Measurements from ENCODE around the gene PIK3R2. TPM values are rescaled to one million over a fixed set of nuclear protein-coding genes. Genes with fewer than 3 reads are reported as not detected.

PIK3R2 gene
- total RNA-seq, 1 donor from 2014 or later: 43.1 TPM

GRCh38 chr19:18126097-18126496 lies 26.9 kb upstream of the PIK3R2 start:
- Histone ChIP-seq H3K27me3 (no peaks in the 10 kb centered on the region), H3K9me3 (no peaks in the 10 kb centered on the region), H3K27ac (no peak overlapping the region), H3K36me3 (peaks cover 56 to 75% of the 10 kb centered on the region in 2 donors), H3K4me3 (no peak overlapping the region), H3K4me1 (no peaks in the 10 kb centered on the region)
- TF ChIP-seq, protein P1, sequence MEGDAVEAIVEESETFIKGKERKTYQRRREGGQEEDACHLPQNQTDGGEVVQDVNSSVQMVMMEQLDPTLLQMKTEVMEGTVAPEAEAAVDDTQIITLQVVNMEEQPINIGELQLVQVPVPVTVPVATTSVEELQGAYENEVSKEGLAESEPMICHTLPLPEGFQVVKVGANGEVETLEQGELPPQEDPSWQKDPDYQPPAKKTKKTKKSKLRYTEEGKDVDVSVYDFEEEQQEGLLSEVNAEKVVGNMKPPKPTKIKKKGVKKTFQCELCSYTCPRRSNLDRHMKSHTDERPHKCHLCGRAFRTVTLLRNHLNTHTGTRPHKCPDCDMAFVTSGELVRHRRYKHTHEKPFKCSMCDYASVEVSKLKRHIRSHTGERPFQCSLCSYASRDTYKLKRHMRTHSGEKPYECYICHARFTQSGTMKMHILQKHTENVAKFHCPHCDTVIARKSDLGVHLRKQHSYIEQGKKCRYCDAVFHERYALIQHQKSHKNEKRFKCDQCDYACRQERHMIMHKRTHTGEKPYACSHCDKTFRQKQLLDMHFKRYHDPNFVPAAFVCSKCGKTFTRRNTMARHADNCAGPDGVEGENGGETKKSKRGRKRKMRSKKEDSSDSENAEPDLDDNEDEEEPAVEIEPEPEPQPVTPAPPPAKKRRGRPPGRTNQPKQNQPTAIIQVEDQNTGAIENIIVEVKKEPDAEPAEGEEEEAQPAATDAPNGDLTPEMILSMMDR (IDR thresholded peaks at IDR 0.05): no peak
- no peak for DNase-seq (ENCODE audit: low spot score in 2 of 2)
- intact Hi-C loops (cut with DNase I): no loop called here

DNA sequence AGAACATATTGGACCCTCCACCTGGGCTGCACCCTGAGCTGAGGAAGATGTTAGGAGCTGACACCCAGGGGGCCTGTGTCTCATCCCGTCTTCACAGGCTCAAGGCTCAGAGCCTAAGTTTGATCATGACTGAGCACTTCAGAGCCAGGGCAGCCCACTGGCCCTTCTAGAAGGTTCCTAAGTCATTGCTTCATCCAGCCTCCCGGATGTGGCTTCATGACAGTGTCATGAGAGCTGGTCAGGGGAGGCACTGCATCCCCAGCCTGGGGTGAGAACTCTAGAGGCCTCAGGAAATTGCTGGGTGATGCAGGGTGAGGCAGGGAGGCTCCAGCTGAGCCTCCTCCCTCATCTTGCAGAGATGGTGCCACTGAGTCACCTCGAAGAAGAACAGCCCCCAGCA lies 24.9 kb upstream of the PIK3R2 start:
- no peak overlapping the region for H3K27ac ChIP-seq
- TF ChIP-seq, protein P1 (IDR thresholded peaks at IDR 0.05): no peak
- no peak for DNase-seq (ENCODE audit: low spot score in 2 of 2)
- H3K36me3 ChIP-seq: peaks cover 59 to 82% of the 10 kb centered on the region in 2 donors
- no peaks in the 10 kb centered on the region for H3K4me1 ChIP-seq
- H3K9me3 ChIP-seq: no peaks in the 10 kb centered on the region
- no peak overlapping the region for H3K4me3 ChIP-seq
- intact Hi-C loops (cut with DNase I): no loop called here
- no peaks in the 10 kb centered on the region for H3K27me3 ChIP-seq

- intact Hi-C loops (cut with DNase I): no loop called here
These were observed 24.2 kb upstream of the PIK3R2 start for GRCh38 chr19:18128805-18129204.

GRCh38 chr19:18130523-18131242 lies 22.3 kb upstream of the PIK3R2 start:
- no peak for DNase-seq (ENCODE audit: low spot score in 2 of 2)
- Histone ChIP-seq H3K9me3 (no peaks in the 10 kb centered on the region), H3K4me3 (no peak overlapping the region), H3K4me1 (no peaks in the 10 kb centered on the region), H3K27ac (no peak overlapping the region), H3K27me3 (no peaks in the 10 kb centered on the region), H3K36me3 (peaks cover 65 to 79% of the 10 kb centered on the region in 2 donors)
- TF ChIP-seq, protein P1 (IDR thresholded peaks at IDR 0.05): no peak
- intact Hi-C loops (cut with DNase I): no loop called here

More at GRCh38 chr19:18128805-18129204, 24.2 kb upstream of the PIK3R2 start:
- H3K27me3 ChIP-seq: no peaks in the 10 kb centered on the region
- TF ChIP-seq, protein P1 (IDR thresholded peaks at IDR 0.05): no peak
- H3K4me1 ChIP-seq: no peaks in the 10 kb centered on the region
- no peak overlapping the region for H3K4me3 ChIP-seq
- H3K36me3 ChIP-seq: peaks cover 62 to 81% of the 10 kb centered on the region in 2 donors
- no peak overlapping the region for H3K27ac ChIP-seq
- no peaks in the 10 kb centered on the region for H3K9me3 ChIP-seq
- no peak for DNase-seq (ENCODE audit: low spot score in 2 of 2)

DNA sequence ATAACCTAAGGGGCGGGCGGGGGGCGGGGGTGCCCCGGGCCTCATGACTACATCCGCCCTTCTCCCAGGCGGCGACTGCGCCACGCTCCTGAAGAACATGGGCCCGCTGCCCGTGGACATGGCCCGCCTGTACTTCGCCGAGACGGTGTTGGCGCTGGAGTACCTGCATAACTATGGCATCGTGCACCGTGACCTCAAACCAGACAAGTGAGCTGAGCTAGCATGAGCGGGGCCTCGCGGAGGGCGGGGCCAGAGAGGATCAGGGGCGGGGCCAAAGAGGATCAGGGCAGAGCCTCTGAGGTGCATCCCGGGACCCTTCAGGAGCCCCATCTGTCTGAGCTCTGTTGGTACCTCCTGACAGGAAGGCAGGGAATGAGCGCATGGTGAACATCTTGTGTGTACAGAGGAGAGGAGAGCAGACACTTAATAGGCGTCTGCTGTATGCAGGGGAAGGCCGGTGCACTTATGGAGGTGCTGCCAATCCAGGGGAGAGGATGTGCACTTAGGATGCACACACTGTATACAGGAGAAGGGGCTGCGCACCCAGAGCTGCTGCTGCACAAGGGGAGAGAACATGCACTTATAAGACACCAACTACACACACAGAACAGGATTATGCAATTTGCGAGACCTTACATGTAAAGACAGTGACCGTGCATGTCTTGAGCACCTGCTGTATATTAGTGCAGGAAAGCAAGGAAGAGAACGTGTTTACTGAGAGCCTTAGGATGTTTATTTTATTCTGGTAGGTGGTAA lies 20.9 kb upstream of the PIK3R2 start:
- Histone ChIP-seq H3K4me3 (no peak overlapping the region), H3K9me3 (no peaks in the 10 kb centered on the region), H3K36me3 (peaks cover 65 to 89% of the 10 kb centered on the region in 2 donors), H3K27ac (no peak overlapping the region), H3K4me1 (no peaks in the 10 kb centered on the region), H3K27me3 (no peaks in the 10 kb centered on the region)
- DNase-seq (ENCODE audit: low spot score in 2 of 2): no peak
- TF ChIP-seq, protein P1 (IDR thresholded peaks at IDR 0.05): no peak
- intact Hi-C loops (cut with DNase I): no loop called here

All from ascending aorta (tissue), 2 donors.